CD8-positive, alpha-beta memory T cell (primary cell): ENCODE data around the gene SMIM43. TPM values are rescaled to one million over a fixed set of nuclear protein-coding genes. Genes with fewer than 3 reads are reported as not detected.

Source experiments
- CTCF ChIA-PET: fragments of 350-600 bp; sonication (Branson Sonifier 250); formaldehyde crosslinking; loops from one replicate; lab custom pipeline; 2021; ENCODE audit warnings: antibody characterized with exemption; lab: Charles Lee
- POLR2A ChIA-PET: fragments of 350-600 bp; sonication (Branson Sonifier 250); formaldehyde crosslinking; loops from one replicate; lab custom pipeline; 2021; ENCODE audit warnings: antibody characterized with exemption; lab: Charles Lee
- DNase-seq, 5 donors: peaks; one replicate each; pipeline versions ENCODE4 v3.0.0 to v3.0.0-alpha.2; 2020 to 2022; ENCODE audit warnings: mixed read lengths in 1 of 5
- H3K27ac ChIP-seq: one replicate; pipeline ENCODE4 v1.7.0; 2013; ENCODE audit warnings: low read depth, mild to moderate bottlenecking, low read length, moderate library complexity
- H3K27me3 ChIP-seq: 2 replicates; pipeline ENCODE4 v1.7.0; 2013; ENCODE audit warnings: low read length, mild to moderate bottlenecking; ENCODE audit not compliant: insufficient read depth, poor library complexity, severe bottlenecking
- H3K36me3 ChIP-seq: 2 replicates; pipeline ENCODE4 v1.7.0; 2013; ENCODE audit warnings: mild to moderate bottlenecking, low read length, moderate library complexity; ENCODE audit not compliant: insufficient read depth
- H3K4me1 ChIP-seq: 2 replicates; pipeline ENCODE4 v1.7.0; 2013; ENCODE audit warnings: mild to moderate bottlenecking, low read length, moderate library complexity; ENCODE audit not compliant: insufficient read depth
- H3K4me3 ChIP-seq: 2 replicates; pipeline ENCODE4 v1.7.0; 2013; ENCODE audit warnings: mild to moderate bottlenecking, low read length
- H3K9me3 ChIP-seq: 2 replicates; pipeline ENCODE4 v1.7.0; 2013; ENCODE audit warnings: mild to moderate bottlenecking, low read length
- H3K27ac Mint-ChIP-seq, 8 donors: one replicate each; pipeline ENCODE4 v1.8.0; 2020 to 2021; ENCODE audit warnings: mixed read lengths in 8 of 8, mild to moderate bottlenecking in 6 of 8, inconsistent platforms in 3 of 8, moderate library complexity in 3 of 8
- H3K27me3 Mint-ChIP-seq, 2 donors: one replicate each; pipeline ENCODE4 v1.8.0; 2020 to 2021; ENCODE audit warnings: mixed read lengths in 2 of 2, mild to moderate bottlenecking in 1 of 2, moderate library complexity in 1 of 2
- H3K36me3 Mint-ChIP-seq, 3 donors: one replicate each; pipeline ENCODE4 v1.8.0; 2020 to 2021; ENCODE audit warnings: mixed read lengths in 3 of 3, inconsistent platforms in 1 of 3, mild to moderate bottlenecking in 1 of 3
- H3K4me1 Mint-ChIP-seq, 3 donors: one replicate each; pipeline ENCODE4 v1.8.0; 2020 to 2021; ENCODE audit warnings: mixed read lengths in 3 of 3, inconsistent platforms in 1 of 3, mild to moderate bottlenecking in 1 of 3
- H3K4me3 Mint-ChIP-seq, 7 donors: one replicate each; pipeline ENCODE4 v1.8.0; 2020 to 2021; ENCODE audit warnings: mixed read lengths in 7 of 7, mild to moderate bottlenecking in 6 of 7, moderate library complexity in 4 of 7, inconsistent platforms in 2 of 7
- H3K9me3 Mint-ChIP-seq, 5 donors: one replicate each; pipeline ENCODE4 v1.8.0; 2020 to 2022; ENCODE audit warnings: mixed read lengths in 5 of 5, mild to moderate bottlenecking in 3 of 5, moderate library complexity in 2 of 5, inconsistent platforms in 1 of 5
- polyA plus RNA-seq: library from polyadenylated mRNA; unstranded; fragments of 300-500 nt; fragmentation: Illumina TruSeq; gene quantifications from one replicate; pipeline ENCODE4 v1.2.3, GENCODE V29; 2021
- total RNA-seq, 2 experiments: library from RNA; stranded (reverse); gene quantifications; one replicate each; pipeline ENCODE4 v1.2.3, GENCODE V29; 2021

The SMIM43 gene
- total and polyA plus RNA-seq, 3 experiments from 2014 or later: 0.23 to 0.47 (median 0.44) TPM

GRCh38 chr4:121740796-121741409 is 24.1 kb downstream of the SMIM43 start:
- Mint-ChIP-seq H3K4me1 (no peaks in the 10 kb centered on the region), H3K4me3 (no peak overlapping the region), H3K27ac (no peak overlapping the region), H3K36me3 (peaks cover 0 to 3% (median 0%) of the 10 kb centered on the region in 3 donors), H3K9me3 (peaks cover 0 to 3% (median 1%) of the 10 kb centered on the region in 5 donors), H3K27me3 (peaks cover 0 to 20% of the 10 kb centered on the region in 2 donors)
- no peaks in the 10 kb centered on the region for H3K9me3 ChIP-seq
- ChIA-PET POLR2A (no interaction called here), CTCF (interaction anchor here (1.0 to 1.4 kb wide), 3 partner anchors 9 to 370 kb away, joined by 3 to 4 read pairs (median 3); no protein-coding TSS in a partner anchor)
- H3K27ac ChIP-seq: no peak overlapping the region
- no peaks in the 10 kb centered on the region for H3K4me1 ChIP-seq
- no peak for DNase-seq
- H3K4me3 ChIP-seq: no peak overlapping the region
- no peaks in the 10 kb centered on the region for H3K27me3 ChIP-seq
- H3K36me3 ChIP-seq: no peaks in the 10 kb centered on the region

GRCh38 chr4:121739575-121739974 is 25.4 kb downstream of the SMIM43 start:
- DNase-seq: no peak
- H3K4me1 ChIP-seq: no peaks in the 10 kb centered on the region
- no peaks in the 10 kb centered on the region for H3K27me3 ChIP-seq
- H3K9me3 ChIP-seq: no peaks in the 10 kb centered on the region
- H3K27me3 Mint-ChIP-seq: peaks cover 0 to 20% of the 10 kb centered on the region in 2 donors
- H3K27ac ChIP-seq: no peak overlapping the region
- H3K27ac Mint-ChIP-seq: no peak overlapping the region
- H3K9me3 Mint-ChIP-seq: no peaks in the 10 kb centered on the region
- no peaks in the 10 kb centered on the region for H3K4me1 Mint-ChIP-seq
- CTCF ChIA-PET: no interaction called here
- POLR2A ChIA-PET: no interaction called here
- H3K4me3 ChIP-seq: no peak overlapping the region
- H3K36me3 Mint-ChIP-seq: no peaks in the 10 kb centered on the region
- no peaks in the 10 kb centered on the region for H3K36me3 ChIP-seq
- H3K4me3 Mint-ChIP-seq: no peak overlapping the region

DNA sequence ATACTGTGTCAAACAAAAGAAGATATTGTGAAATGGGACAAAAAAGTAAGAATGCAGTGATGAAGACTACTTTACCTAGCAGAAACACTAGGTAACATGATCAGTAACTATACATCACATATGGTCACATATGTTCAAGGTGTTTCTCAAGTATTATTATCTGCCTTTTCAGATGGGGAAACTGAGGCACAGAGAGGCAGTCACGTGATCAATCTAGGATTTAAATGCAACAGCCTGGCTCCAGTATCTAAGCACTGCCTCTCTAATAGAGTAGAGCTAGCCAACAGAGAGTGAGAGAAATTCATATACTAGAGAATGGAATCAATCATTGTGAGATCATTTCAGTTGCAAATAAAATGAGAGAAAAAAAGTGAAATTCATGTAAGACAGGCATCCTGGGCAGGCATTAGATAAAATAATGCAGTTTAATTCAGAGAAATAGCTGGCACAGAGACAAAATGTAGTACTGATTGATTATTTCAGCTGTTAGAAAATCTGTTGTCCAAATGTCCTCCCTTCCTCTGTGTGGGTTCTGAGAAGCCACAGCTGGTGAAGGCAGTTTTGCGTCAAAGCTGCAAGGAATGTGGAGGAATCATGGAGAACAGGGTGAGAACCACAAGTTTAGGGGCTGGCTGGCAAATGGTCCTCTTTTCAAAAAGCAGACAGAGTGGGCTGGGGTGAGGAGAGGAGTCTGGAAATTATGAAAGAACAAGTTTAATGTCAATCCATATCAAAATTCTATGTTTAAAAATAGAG is 26.0 kb downstream of the SMIM43 start:
- H3K36me3 ChIP-seq: no peaks in the 10 kb centered on the region
- POLR2A ChIA-PET: interaction anchor here (0.6 kb wide), 1 partner anchor 43 kb away, joined by 4 read pairs; no protein-coding TSS in a partner anchor
- Mint-ChIP-seq H3K27ac (no peak overlapping the region), H3K4me3 (no peak overlapping the region), H3K4me1 (no peaks in the 10 kb centered on the region), H3K27me3 (peaks cover 0 to 20% of the 10 kb centered on the region in 2 donors), H3K9me3 (no peaks in the 10 kb centered on the region), H3K36me3 (no peaks in the 10 kb centered on the region)
- H3K27me3 ChIP-seq: no peaks in the 10 kb centered on the region
- no peak for DNase-seq
- H3K4me1 ChIP-seq: no peaks in the 10 kb centered on the region
- H3K27ac ChIP-seq: no peak overlapping the region
- H3K4me3 ChIP-seq: no peak overlapping the region
- no peaks in the 10 kb centered on the region for H3K9me3 ChIP-seq
- CTCF ChIA-PET: no interaction called here

DNA sequence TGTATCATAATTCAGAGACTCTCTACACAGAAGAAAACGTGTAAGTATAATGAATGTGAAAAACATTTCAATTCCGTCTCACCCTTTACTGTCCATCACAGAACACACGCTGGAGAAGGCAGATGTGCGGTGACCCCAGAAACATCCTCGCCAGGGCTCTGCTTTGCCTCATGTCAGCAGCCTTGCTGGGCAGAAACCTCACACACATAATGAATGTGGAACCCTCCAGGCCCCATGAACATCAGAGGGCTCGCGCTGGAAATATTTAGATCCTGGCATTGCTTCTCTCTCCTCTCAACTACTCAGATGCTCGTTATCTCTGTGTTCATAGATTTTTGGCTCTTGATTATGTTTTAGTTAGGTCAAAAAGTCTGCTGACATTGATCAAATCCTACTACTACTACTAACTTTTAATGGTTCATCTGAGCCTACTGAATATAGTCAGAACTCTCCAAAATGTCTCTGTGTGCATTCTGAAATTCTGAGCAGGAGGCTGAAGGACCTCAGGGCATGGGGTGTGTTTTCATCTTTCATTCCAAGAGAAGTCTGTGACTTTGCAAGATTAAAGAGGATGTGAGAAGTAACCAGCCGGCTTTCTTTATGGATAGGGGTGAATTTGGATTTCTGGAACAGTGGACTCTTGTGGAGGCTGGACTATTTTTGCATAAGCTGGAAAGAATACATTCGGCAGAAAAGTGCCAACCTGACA is 27.0 kb downstream of the SMIM43 start:
- Mint-ChIP-seq H3K27me3 (peaks cover 0 to 20% of the 10 kb centered on the region in 2 donors), H3K27ac (no peak overlapping the region), H3K4me1 (no peaks in the 10 kb centered on the region), H3K4me3 (no peak overlapping the region), H3K9me3 (no peaks in the 10 kb centered on the region), H3K36me3 (no peaks in the 10 kb centered on the region)
- Histone ChIP-seq H3K9me3 (no peaks in the 10 kb centered on the region), H3K4me1 (no peaks in the 10 kb centered on the region), H3K27me3 (no peaks in the 10 kb centered on the region), H3K27ac (no peak overlapping the region), H3K4me3 (no peak overlapping the region), H3K36me3 (no peaks in the 10 kb centered on the region)
- POLR2A ChIA-PET: no interaction called here
- CTCF ChIA-PET: interaction anchor here (1.2 kb wide), 2 partner anchors 16 to 21 kb away, joined by 3 read pairs; no protein-coding TSS in a partner anchor
- DNase-seq: no peak

DNA sequence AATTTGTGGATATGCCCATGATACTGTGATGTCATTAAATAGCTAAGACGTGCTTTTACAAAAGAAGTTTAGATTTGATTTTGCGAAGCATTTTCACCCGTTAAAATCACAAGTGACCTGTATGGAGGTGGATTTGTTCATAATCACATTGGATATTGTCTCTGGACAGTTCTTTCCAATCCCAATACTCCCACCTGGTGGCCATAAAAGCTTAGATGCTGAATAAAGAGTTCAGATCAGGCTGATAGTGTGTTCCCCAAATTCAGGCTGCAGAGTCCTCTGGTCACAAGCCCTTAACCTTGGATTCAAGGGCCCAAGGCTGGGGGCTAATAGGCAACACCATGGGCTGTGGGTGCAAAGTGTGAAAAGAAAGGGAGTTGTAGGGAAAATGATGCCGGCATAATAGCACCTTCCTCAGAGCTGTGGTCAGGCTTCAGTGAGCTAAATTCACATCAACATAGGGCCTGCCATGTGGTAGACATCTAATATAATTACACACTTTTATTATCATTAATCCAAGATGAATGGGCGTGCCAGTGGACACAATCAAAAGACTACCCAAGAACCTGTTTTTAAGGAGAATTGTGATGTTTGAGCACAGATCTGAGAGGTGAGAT is 28.1 kb downstream of the SMIM43 start:
- H3K36me3 ChIP-seq: no peaks in the 10 kb centered on the region
- H3K4me3 ChIP-seq: no peak overlapping the region
- no peak overlapping the region for H3K27ac ChIP-seq
- Mint-ChIP-seq H3K27ac (no peak overlapping the region), H3K27me3 (peaks cover 0 to 21% of the 10 kb centered on the region in 2 donors), H3K36me3 (no peaks in the 10 kb centered on the region), H3K4me3 (no peak overlapping the region), H3K9me3 (no peaks in the 10 kb centered on the region), H3K4me1 (no peaks in the 10 kb centered on the region)
- no peaks in the 10 kb centered on the region for H3K4me1 ChIP-seq
- peak in 1 of 5 donors; percentile 42 for DNase-seq
- ChIA-PET POLR2A (no interaction called here), CTCF (interaction anchor here (0.7 to 1.4 kb wide), 5 partner anchors 15 to 366 kb away, joined by 3 to 9 read pairs (median 3); no protein-coding TSS in a partner anchor)
- no peaks in the 10 kb centered on the region for H3K9me3 ChIP-seq
- no peaks in the 10 kb centered on the region for H3K27me3 ChIP-seq

DNA sequence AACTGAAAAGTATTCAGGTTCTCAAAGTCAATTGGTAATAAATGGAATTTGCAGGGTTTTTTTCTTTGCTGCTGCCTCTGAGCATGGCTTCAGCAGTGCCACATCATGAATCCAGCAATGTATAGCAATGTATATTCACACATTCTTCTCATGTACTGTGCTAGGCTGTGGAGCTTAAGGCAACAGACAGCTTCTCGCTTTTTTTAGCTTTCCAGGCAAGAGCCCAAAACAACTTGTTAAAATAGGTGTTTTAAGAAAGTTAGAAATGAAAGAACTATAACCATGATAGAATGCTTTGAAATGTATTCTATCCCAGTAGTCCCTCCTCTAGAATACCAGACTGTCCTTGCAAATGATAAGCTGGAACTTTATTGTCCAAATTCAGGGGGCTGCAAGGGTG is 30.4 kb downstream of the SMIM43 start:
- CTCF ChIA-PET: interaction anchor here (1.5 kb wide), 1 partner anchor 364 kb away, joined by 4 read pairs; no protein-coding TSS in a partner anchor

GRCh38 chr4:121733942-121734341 is 31.0 kb downstream of the SMIM43 start:
- Histone ChIP-seq H3K9me3 (no peaks in the 10 kb centered on the region), H3K27me3 (no peaks in the 10 kb centered on the region), H3K4me1 (no peaks in the 10 kb centered on the region), H3K4me3 (no peak overlapping the region), H3K36me3 (no peaks in the 10 kb centered on the region), H3K27ac (no peak overlapping the region)
- no peak for DNase-seq
- peaks cover 2 to 21% of the 10 kb centered on the region in 2 donors for H3K27me3 Mint-ChIP-seq
- H3K36me3 Mint-ChIP-seq: no peaks in the 10 kb centered on the region
- ChIA-PET POLR2A (no interaction called here), CTCF (interaction anchor here (1.5 kb wide), 1 partner anchor 363 kb away, joined by 4 read pairs; no protein-coding TSS in a partner anchor)
- no peak overlapping the region for H3K4me3 Mint-ChIP-seq
- H3K4me1 Mint-ChIP-seq: no peaks in the 10 kb centered on the region
- H3K9me3 Mint-ChIP-seq: no peaks in the 10 kb centered on the region
- no peak overlapping the region for H3K27ac Mint-ChIP-seq

More for the DNA sequence above, 30.4 kb downstream of the SMIM43 start:
- no peak overlapping the region for H3K27ac ChIP-seq
- Mint-ChIP-seq H3K4me1 (no peaks in the 10 kb centered on the region), H3K27me3 (peaks cover 2 to 21% of the 10 kb centered on the region in 2 donors), H3K36me3 (no peaks in the 10 kb centered on the region), H3K9me3 (no peaks in the 10 kb centered on the region), H3K4me3 (no peak overlapping the region), H3K27ac (no peak overlapping the region)
- POLR2A ChIA-PET: no interaction called here
- H3K9me3 ChIP-seq: no peaks in the 10 kb centered on the region
- H3K36me3 ChIP-seq: no peaks in the 10 kb centered on the region
- H3K4me3 ChIP-seq: no peak overlapping the region
- DNase-seq: no peak
- no peaks in the 10 kb centered on the region for H3K4me1 ChIP-seq
- no peaks in the 10 kb centered on the region for H3K27me3 ChIP-seq
